RKO (cell line): ENCODE results near the gene PLA2R1.
A peak's percentile ranks its signal among the peaks of the same experiment; 100 is the strongest.

Experiments
- DNase-seq: peaks from one replicate; pipeline ENCODE4 v3.0.0-alpha.2; 2016; ENCODE audit warnings: low spot score

The PLA2R1 gene

GRCh38 chr2:159933727-159934049, 128.7 kb downstream of the PLA2R1 start:
- no peak for DNase-seq

GRCh38 chr2:159933040-159933726, 129.2 kb downstream of the PLA2R1 start:
- no peak for DNase-seq

- DNase-seq, result no peak
Measured at GRCh38 chr2:159926695-159927094, 135.7 kb downstream of the PLA2R1 start.

- DNase-seq, result no peak
Measured at GRCh38 chr2:159925975-159926374, 136.4 kb downstream of the PLA2R1 start.

GRCh38 chr2:159922563-159922962, 139.9 kb downstream of the PLA2R1 start:
- no peak for DNase-seq

GRCh38 chr2:159921752-159922404, 140.5 kb downstream of the PLA2R1 start:
- peak; percentile 7 for DNase-seq

GRCh38 chr2:159916511-159916910, 145.9 kb downstream of the PLA2R1 start:
- DNase-seq, result no peak

- DNase-seq, result no peak
Measured at GRCh38 chr2:159913900-159914299, 148.5 kb downstream of the PLA2R1 start.

GRCh38 chr2:159912580-159912979, 149.8 kb downstream of the PLA2R1 start:
- DNase-seq, result no peak

- no peak for DNase-seq
Measured at GRCh38 chr2:159910951-159911350, 151.5 kb downstream of the PLA2R1 start.

- DNase-seq, result no peak
Measured at GRCh38 chr2:159908623-159909022, 153.8 kb downstream of the PLA2R1 start.

GRCh38 chr2:159907909-159908308, 154.5 kb downstream of the PLA2R1 start:
- no peak for DNase-seq

- no peak for DNase-seq
Measured at GRCh38 chr2:159905926-159906714, 156.3 kb downstream of the PLA2R1 start.

GRCh38 chr2:159904959-159905305, 157.5 kb downstream of the PLA2R1 start:
- no peak for DNase-seq

GRCh38 chr2:159904127-159904958, 158.1 kb downstream of the PLA2R1 start, which contains the start of gene LY75:
Gene LY75 (minus strand): TSS chr2:159904756.
- DNase-seq, result no peak

GRCh38 chr2:159903443-159904126, 158.8 kb downstream of the PLA2R1 start:
- DNase-seq, result no peak

GRCh38 chr2:159902722-159903121, 159.7 kb downstream of the PLA2R1 start:
- DNase-seq, result no peak

- DNase-seq, result no peak
Measured at GRCh38 chr2:159900343-159900742, 162.1 kb downstream of the PLA2R1 start.

- no peak for DNase-seq
Measured at GRCh38 chr2:159898441-159898840, 164.0 kb downstream of the PLA2R1 start.

GRCh38 chr2:159897720-159898119, 164.7 kb downstream of the PLA2R1 start:
- DNase-seq, result no peak

GRCh38 chr2:159897081-159897480, 165.3 kb downstream of the PLA2R1 start:
- DNase-seq, result no peak
